Thyroid gland (tissue), 4 donors: Measurements from ENCODE around the gene BRDT. TPM values are rescaled to one million over a fixed set of nuclear protein-coding genes. Genes with fewer than 3 reads are reported as not detected.

ENCODE experiments used
- DNase-seq, 2 donors: peaks; one replicate each; pipeline ENCODE4 v3.0.0-alpha.2; 2019
- H3K27ac ChIP-seq, 3 donors: fragments of 200-600 bp; sonication (generic); 1 replicate in 2 of 3; 2 replicates in 1 of 3; pipeline ENCODE4 v1.5.1; 2016 to 2019; ENCODE audit warnings: mild to moderate bottlenecking in 1 of 3, moderate library complexity in 1 of 3
- H3K27me3 ChIP-seq: fragments of 200-600 bp; sonication (generic); one replicate; pipeline ENCODE4 v1.5.1; 2019
- H3K36me3 ChIP-seq, 2 donors: fragments of 200-600 bp; sonication (generic); one replicate each; pipeline ENCODE4 v1.5.1; 2016 to 2019
- H3K4me1 ChIP-seq, 2 donors: fragments of 200-600 bp; sonication (generic); one replicate each; pipeline ENCODE4 v1.5.1; 2017 to 2019
- H3K4me3 ChIP-seq, 3 donors: fragments of 200-600 bp; sonication (generic); replicated peaks in 1 of 3; 1 replicate in 2 of 3; 2 replicates in 1 of 3; pipeline ENCODE4 v1.5.1; 2016; ENCODE audit warnings: mild to moderate bottlenecking in 1 of 3
- H3K9me3 ChIP-seq: fragments of 200-600 bp; sonication (generic); one replicate; pipeline ENCODE4 v1.5.1; 2017
- POLR2A ChIP-seq, 2 donors: fragments of 450-650 bp; IDR thresholded peaks; one replicate each; pipeline ENCODE4 v1.6.1; 2017; ENCODE audit warnings: antibody characterized with exemption in 2 of 2, mild to moderate bottlenecking in 2 of 2, moderate library complexity in 1 of 2
- whole genome bisulfite sequencing, 2 donors: methylation state at CpG; one replicate each; pipeline ENCODE4 v1.1.5; 2017; 5-methylcytosine and 5-hydroxymethylcytosine counted together
- intact Hi-C: fragments of 100-400 bp; cut with DNase I; formaldehyde crosslinking; loops from one replicate; pipeline ENCODE4 v1.15.1; 2023
- total RNA-seq, 4 donors: library from RNA; depleted of rRNA; stranded (reverse); fragments of >200 nt; gene quantifications; one replicate each; pipeline ENCODE4 v1.2.3, GENCODE V29; 2016
- TF ChIP-seq, protein P1 (sequence below), 6 experiments: fragments of 200-600 bp in 3 of 6; fragments of 450-650 bp in 3 of 6; sonication (generic) in 3 of 6; IDR thresholded peaks; one replicate each; pipeline ENCODE4 v1.5.1; 2016 to 2019; ENCODE audit warnings: antibody characterized with exemption in 6 of 6, mild to moderate bottlenecking in 2 of 6, inconsistent platforms in 1 of 6, moderate library complexity in 1 of 6

The BRDT gene
- total RNA-seq, 4 donors from 2014 or later, result 0.81 TPM; not detected in 3

DNA sequence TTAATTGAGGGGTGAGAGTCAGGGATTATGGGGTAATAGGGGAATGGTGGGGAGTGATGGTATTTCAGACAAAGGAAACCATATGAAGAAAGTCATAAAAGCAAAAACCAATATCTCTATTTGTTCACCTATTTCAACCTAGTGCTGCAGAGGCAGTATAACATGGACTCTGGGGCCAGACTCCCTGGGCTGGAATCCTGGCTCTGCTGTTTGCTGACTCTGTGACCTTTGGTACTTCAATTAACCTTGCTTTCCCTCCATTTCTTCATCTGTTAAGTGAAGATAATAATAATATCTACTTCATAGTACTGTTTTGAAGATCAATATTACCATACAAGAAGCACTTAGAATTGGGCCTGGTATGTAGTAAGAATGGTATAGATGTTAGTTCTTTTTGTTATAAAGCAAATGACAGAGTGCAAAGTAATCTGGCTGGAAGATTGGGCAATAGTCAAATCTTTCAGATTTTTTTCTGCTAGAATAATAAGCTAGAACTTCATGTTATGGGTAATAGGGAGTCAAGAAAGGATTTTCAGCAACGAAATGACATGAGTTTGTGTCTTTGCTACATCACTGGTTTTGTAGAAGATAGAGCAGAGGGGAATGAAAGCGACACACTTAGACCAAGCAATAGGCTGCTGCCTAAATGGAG, 89.6 kb downstream of the BRDT start:
- no peaks in the 10 kb centered on the region for H3K36me3 ChIP-seq
- H3K9me3 ChIP-seq, result no peaks in the 10 kb centered on the region
- H3K4me1 ChIP-seq, result peaks cover 3 to 4% of the 10 kb centered on the region in 2 donors
- H3K27me3 ChIP-seq, result no peaks in the 10 kb centered on the region
- intact Hi-C loops, result no loop called here
- no peak for DNase-seq
- no peak overlapping the region for H3K27ac ChIP-seq
- 93 to 95% methylated on average over 2 of the region's 2 CpGs for WGBS, 2 donors
- TF ChIP-seq, protein P1, sequence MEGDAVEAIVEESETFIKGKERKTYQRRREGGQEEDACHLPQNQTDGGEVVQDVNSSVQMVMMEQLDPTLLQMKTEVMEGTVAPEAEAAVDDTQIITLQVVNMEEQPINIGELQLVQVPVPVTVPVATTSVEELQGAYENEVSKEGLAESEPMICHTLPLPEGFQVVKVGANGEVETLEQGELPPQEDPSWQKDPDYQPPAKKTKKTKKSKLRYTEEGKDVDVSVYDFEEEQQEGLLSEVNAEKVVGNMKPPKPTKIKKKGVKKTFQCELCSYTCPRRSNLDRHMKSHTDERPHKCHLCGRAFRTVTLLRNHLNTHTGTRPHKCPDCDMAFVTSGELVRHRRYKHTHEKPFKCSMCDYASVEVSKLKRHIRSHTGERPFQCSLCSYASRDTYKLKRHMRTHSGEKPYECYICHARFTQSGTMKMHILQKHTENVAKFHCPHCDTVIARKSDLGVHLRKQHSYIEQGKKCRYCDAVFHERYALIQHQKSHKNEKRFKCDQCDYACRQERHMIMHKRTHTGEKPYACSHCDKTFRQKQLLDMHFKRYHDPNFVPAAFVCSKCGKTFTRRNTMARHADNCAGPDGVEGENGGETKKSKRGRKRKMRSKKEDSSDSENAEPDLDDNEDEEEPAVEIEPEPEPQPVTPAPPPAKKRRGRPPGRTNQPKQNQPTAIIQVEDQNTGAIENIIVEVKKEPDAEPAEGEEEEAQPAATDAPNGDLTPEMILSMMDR (IDR thresholded peaks at IDR 0.05), result no peak
- no peak for TF ChIP-seq POLR2A (IDR thresholded peaks at IDR 0.05)
- no peak overlapping the region for H3K4me3 ChIP-seq

DNA sequence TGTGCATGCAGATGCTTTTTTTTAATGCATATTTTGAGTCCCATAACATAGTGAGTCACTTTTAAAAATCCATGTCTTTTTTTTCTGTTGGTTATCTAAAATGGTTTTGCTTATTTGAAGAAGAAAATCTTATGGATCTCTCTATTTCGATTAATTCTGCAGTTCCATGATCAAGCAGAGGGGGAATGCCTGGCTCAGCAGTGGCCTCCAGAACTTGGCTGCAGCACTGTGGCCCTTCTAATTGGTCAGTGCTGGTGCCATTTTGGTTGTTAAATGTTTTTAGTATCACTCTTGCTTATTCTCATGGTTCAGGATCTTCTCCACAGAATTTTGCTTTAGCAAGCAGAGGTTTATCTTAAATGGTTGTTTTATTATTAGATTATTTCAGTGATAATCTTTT, 91.8 kb downstream of the BRDT start:
- WGBS, 2 donors, result 91 to 98% methylated on average over 1 of the region's 1 CpG
- Histone ChIP-seq H3K36me3 (no peaks in the 10 kb centered on the region), H3K27me3 (no peaks in the 10 kb centered on the region), H3K4me1 (peaks cover 3 to 5% of the 10 kb centered on the region in 2 donors), H3K9me3 (no peaks in the 10 kb centered on the region), H3K4me3 (no peak overlapping the region), H3K27ac (no peak overlapping the region)
- no peak for TF ChIP-seq POLR2A (IDR thresholded peaks at IDR 0.05)
- TF ChIP-seq, protein P1 (IDR thresholded peaks at IDR 0.05), result no peak
- intact Hi-C loops, result no loop called here
- no peak for DNase-seq

DNA sequence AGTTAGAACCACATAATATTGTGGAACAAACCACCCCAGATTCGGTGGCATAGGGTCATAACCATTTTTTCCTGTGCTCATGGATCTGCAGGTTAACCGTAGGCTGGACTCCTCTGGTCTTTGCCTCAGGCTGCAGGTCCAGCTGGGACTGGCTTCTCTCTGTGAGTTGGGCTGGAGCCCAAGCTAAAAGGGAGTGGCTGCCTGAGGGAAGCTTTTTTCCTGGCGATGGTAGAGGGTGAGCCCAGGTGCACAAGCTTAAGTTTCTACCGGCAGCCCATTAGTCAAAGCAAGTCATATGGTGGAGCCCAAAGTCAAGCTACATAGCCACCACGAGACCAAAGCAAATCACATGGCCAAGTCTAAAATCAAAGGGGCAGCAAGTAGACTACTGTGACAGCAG, 94.4 kb downstream of the BRDT start:
- H3K4me1 ChIP-seq, result peaks cover 5 to 8% of the 10 kb centered on the region in 2 donors

DNA sequence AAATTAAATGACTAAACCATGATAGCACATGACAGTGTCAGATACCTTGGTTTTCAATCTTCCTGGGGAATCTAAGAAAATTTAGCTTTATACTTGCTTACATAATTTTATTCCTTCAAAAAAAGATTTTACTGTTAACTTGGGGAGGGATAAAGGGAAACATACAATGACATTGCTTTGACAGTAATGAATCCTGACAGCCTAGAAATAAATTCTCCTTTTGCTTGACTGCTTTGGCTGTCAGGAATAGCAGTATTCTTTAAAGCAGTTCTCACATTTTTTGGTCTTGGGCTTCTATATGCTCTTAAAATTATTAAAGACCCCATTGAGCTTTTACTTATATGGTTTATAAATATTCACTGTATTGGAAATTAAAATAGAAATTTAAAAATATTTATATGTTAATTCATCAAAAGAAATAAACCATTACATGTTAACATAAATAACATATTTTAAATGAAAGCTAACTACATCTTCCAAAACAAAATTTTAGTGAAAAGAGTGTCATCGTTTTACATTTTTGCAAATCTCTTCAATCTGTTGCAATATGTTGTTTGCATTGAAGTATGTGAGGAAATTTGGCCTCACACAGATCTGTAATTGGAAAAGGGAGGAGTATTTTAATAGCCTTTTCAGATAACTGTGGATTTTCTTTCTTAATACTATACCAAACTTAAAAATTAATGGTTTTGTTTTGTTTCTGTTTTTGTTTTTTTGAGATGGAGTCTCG, 96.7 kb downstream of the BRDT start:
- Histone ChIP-seq H3K9me3 (no peaks in the 10 kb centered on the region), H3K27me3 (no peaks in the 10 kb centered on the region), H3K4me1 (peaks cover 5 to 8% of the 10 kb centered on the region in 2 donors), H3K27ac (no peak overlapping the region), H3K36me3 (no peaks in the 10 kb centered on the region), H3K4me3 (no peak overlapping the region)
- DNase-seq, result no peak
- 85 to 92% methylated on average over 2 of the region's 2 CpGs for WGBS, 2 donors
- intact Hi-C loops, result no loop called here
- TF ChIP-seq POLR2A (IDR thresholded peaks at IDR 0.05), result no peak
- TF ChIP-seq, protein P1 (IDR thresholded peaks at IDR 0.05), result no peak

More for the DNA sequence above, 94.4 kb downstream of the BRDT start:
- Histone ChIP-seq H3K27me3 (no peaks in the 10 kb centered on the region), H3K36me3 (no peaks in the 10 kb centered on the region), H3K9me3 (no peaks in the 10 kb centered on the region), H3K4me3 (no peak overlapping the region), H3K27ac (no peak overlapping the region)
- intact Hi-C loops, result no loop called here
- DNase-seq, result peak; percentile 18 to 48
- WGBS, 2 donors, result 56 to 58% methylated on average over 5 of the region's 5 CpGs
- TF ChIP-seq, protein P1 (IDR thresholded peaks at IDR 0.05), result no peak
- no peak for TF ChIP-seq POLR2A (IDR thresholded peaks at IDR 0.05)

DNA sequence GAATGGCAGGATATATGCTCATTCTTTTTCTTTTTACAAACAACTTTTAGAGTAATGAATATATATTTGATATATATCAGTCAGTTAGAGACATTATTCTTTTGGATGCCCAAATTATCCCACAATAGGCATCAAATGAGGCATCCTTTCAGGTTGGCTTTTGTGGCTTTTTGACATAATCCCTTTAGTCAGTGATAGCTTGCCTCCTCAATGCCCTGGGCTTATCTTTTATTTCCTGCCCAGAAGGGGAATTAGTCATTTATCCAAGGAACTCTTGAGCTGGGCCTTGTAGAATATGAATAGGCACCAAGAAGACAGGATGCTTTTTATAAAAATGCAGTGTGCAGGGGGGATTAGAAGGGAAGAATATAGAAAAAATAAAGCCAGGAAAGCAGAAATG, 102.7 kb downstream of the BRDT start:
- no peaks in the 10 kb centered on the region for H3K36me3 ChIP-seq
- intact Hi-C loops, result no loop called here
- DNase-seq, result no peak
- H3K27ac ChIP-seq, result no peak overlapping the region
- no peaks in the 10 kb centered on the region for H3K9me3 ChIP-seq
- H3K27me3 ChIP-seq, result no peaks in the 10 kb centered on the region
- TF ChIP-seq, protein P1 (IDR thresholded peaks at IDR 0.05), result no peak
- TF ChIP-seq POLR2A (IDR thresholded peaks at IDR 0.05), result no peak
- no peak overlapping the region for H3K4me3 ChIP-seq
- H3K4me1 ChIP-seq, result peaks cover 0 to 5% of the 10 kb centered on the region in 2 donors
